ENCODE data around the gene ACSF2. TPM values are rescaled to one million over a fixed set of nuclear protein-coding genes. Genes with fewer than 3 reads are reported as not detected.

ACSF2 gene
- total and polyA plus RNA-seq, 2 of the 13 experiments (the other 11 are each of a cell fraction or from before 2014, with no cell fraction given) = 87.3 to 109 TPM

DNA sequence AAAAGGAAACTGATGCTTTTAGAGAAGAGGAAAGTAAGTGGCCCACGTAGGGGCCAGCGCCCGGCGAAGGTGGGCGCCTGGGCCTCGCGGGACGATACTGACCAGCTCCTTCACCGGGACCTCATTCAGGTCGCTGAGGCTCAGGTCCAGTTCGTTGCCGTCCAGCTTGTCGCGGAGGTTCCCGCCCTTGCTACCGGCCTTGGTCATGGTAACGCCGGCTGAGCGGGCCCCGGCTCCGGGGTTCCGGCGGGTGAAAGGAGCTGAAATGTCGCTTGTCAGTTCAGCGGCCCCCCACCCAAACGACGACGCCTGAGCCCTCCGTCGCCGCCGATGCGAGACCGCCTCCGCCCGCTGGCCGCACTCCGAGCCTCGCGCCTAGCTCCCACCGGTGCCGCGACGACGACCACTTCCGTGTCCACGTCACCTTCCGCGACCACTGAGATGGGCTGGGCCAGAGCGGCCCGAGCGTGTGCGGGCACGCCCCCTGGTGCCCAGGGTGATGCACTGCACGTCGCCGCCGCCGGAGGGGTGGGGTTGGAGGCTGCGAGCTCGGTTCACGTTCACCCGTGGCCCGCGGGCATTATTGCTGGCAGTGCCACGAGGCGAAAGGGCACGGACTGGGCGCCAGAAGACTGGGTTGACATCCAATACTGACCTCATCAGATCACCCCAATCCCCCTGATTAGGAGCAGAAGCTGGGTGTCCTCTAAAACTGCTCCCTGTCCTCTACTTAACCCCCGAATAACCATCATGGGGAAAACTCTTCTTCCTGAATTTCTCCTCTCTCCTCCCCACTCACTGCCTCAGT is 28.7 kb upstream of the ACSF2 start, which contains the start of gene LRRC59 (continued):
- TF ChIP-seq, protein P1, sequence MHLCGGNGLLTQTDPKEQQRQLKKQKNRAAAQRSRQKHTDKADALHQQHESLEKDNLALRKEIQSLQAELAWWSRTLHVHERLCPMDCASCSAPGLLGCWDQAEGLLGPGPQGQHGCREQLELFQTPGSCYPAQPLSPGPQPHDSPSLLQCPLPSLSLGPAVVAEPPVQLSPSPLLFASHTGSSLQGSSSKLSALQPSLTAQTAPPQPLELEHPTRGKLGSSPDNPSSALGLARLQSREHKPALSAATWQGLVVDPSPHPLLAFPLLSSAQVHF (CRISPR knock-in tag; IDR thresholded peaks at IDR 0.05) = peak; percentile 95
- TF ChIP-seq, protein P2, sequence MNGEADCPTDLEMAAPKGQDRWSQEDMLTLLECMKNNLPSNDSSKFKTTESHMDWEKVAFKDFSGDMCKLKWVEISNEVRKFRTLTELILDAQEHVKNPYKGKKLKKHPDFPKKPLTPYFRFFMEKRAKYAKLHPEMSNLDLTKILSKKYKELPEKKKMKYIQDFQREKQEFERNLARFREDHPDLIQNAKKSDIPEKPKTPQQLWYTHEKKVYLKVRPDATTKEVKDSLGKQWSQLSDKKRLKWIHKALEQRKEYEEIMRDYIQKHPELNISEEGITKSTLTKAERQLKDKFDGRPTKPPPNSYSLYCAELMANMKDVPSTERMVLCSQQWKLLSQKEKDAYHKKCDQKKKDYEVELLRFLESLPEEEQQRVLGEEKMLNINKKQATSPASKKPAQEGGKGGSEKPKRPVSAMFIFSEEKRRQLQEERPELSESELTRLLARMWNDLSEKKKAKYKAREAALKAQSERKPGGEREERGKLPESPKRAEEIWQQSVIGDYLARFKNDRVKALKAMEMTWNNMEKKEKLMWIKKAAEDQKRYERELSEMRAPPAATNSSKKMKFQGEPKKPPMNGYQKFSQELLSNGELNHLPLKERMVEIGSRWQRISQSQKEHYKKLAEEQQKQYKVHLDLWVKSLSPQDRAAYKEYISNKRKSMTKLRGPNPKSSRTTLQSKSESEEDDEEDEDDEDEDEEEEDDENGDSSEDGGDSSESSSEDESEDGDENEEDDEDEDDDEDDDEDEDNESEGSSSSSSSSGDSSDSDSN (CRISPR knock-in tag; IDR thresholded peaks at IDR 0.05) = peak; percentile 96
- TF ChIP-seq NR1H2 (CRISPR knock-in tag; IDR thresholded peaks at IDR 0.05; ENCODE audit: borderline replicate concordance, low read depth) = peak; percentile 86
- TF ChIP-seq, protein P3, sequence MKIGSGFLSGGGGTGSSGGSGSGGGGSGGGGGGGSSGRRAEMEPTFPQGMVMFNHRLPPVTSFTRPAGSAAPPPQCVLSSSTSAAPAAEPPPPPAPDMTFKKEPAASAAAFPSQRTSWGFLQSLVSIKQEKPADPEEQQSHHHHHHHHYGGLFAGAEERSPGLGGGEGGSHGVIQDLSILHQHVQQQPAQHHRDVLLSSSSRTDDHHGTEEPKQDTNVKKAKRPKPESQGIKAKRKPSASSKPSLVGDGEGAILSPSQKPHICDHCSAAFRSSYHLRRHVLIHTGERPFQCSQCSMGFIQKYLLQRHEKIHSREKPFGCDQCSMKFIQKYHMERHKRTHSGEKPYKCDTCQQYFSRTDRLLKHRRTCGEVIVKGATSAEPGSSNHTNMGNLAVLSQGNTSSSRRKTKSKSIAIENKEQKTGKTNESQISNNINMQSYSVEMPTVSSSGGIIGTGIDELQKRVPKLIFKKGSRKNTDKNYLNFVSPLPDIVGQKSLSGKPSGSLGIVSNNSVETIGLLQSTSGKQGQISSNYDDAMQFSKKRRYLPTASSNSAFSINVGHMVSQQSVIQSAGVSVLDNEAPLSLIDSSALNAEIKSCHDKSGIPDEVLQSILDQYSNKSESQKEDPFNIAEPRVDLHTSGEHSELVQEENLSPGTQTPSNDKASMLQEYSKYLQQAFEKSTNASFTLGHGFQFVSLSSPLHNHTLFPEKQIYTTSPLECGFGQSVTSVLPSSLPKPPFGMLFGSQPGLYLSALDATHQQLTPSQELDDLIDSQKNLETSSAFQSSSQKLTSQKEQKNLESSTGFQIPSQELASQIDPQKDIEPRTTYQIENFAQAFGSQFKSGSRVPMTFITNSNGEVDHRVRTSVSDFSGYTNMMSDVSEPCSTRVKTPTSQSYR (CRISPR knock-in tag; IDR thresholded peaks at IDR 0.05; ENCODE audit: borderline replicate concordance) = peak; percentile 78; the same call in 1 of the 2 replicates
- TF ChIP-seq, protein P4, sequence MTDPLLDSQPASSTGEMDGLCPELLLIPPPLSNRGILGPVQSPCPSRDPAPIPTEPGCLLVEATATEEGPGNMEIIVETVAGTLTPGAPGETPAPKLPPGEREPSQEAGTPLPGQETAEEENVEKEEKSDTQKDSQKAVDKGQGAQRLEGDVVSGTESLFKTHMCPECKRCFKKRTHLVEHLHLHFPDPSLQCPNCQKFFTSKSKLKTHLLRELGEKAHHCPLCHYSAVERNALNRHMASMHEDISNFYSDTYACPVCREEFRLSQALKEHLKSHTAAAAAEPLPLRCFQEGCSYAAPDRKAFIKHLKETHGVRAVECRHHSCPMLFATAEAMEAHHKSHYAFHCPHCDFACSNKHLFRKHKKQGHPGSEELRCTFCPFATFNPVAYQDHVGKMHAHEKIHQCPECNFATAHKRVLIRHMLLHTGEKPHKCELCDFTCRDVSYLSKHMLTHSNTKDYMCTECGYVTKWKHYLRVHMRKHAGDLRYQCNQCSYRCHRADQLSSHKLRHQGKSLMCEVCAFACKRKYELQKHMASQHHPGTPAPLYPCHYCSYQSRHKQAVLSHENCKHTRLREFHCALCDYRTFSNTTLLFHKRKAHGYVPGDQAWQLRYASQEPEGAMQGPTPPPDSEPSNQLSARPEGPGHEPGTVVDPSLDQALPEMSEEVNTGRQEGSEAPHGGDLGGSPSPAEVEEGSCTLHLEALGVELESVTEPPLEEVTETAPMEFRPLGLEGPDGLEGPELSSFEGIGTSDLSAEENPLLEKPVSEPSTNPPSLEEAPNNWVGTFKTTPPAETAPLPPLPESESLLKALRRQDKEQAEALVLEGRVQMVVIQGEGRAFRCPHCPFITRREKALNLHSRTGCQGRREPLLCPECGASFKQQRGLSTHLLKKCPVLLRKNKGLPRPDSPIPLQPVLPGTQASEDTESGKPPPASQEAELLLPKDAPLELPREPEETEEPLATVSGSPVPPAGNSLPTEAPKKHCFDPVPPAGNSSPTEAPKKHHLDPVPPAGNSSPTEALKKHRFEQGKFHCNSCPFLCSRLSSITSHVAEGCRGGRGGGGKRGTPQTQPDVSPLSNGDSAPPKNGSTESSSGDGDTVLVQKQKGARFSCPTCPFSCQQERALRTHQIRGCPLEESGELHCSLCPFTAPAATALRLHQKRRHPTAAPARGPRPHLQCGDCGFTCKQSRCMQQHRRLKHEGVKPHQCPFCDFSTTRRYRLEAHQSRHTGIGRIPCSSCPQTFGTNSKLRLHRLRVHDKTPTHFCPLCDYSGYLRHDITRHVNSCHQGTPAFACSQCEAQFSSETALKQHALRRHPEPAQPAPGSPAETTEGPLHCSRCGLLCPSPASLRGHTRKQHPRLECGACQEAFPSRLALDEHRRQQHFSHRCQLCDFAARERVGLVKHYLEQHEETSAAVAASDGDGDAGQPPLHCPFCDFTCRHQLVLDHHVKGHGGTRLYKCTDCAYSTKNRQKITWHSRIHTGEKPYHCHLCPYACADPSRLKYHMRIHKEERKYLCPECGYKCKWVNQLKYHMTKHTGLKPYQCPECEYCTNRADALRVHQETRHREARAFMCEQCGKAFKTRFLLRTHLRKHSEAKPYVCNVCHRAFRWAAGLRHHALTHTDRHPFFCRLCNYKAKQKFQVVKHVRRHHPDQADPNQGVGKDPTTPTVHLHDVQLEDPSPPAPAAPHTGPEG (CRISPR knock-in tag; IDR thresholded peaks at IDR 0.05) = no peak; the same call in none of the 2 replicates
- peak; percentile 99 for TF ChIP-seq ARHGAP35 (CRISPR knock-in tag; IDR thresholded peaks at IDR 0.05; ENCODE audit: borderline replicate concordance)
- TF ChIP-seq, protein P5, sequence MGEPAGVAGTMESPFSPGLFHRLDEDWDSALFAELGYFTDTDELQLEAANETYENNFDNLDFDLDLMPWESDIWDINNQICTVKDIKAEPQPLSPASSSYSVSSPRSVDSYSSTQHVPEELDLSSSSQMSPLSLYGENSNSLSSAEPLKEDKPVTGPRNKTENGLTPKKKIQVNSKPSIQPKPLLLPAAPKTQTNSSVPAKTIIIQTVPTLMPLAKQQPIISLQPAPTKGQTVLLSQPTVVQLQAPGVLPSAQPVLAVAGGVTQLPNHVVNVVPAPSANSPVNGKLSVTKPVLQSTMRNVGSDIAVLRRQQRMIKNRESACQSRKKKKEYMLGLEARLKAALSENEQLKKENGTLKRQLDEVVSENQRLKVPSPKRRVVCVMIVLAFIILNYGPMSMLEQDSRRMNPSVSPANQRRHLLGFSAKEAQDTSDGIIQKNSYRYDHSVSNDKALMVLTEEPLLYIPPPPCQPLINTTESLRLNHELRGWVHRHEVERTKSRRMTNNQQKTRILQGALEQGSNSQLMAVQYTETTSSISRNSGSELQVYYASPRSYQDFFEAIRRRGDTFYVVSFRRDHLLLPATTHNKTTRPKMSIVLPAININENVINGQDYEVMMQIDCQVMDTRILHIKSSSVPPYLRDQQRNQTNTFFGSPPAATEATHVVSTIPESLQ (CRISPR knock-in tag; conservative IDR thresholded peaks at IDR 0.05) = 0 out of 2 replicates have a peak, but pooled peaks have one; percentile 30
- peak; percentile 2; the same call in 1 of the 2 replicates for TF ChIP-seq NFE2L2 (IDR thresholded peaks at IDR 0.05; ENCODE audit: low read length)
- TF ChIP-seq ATF1 (CRISPR knock-in tag; IDR thresholded peaks at IDR 0.05) = peak; percentile 94
- TF ChIP-seq CBX2 (IDR thresholded peaks at IDR 0.05; ENCODE audit: low read depth, low read length) = no peak
- peak; percentile 78; the same call in 1 of the 2 replicates for TF ChIP-seq CBX2 (CRISPR knock-in tag; IDR thresholded peaks at IDR 0.05; ENCODE audit: low read depth)
- 0 out of 2 replicates have a peak, but pooled peaks have one; percentile 22 for TF ChIP-seq ZNF3 (CRISPR knock-in tag; IDR thresholded peaks at IDR 0.05)

Data from HepG2 (cell line).